ENCODE measurements around the gene PXDC1.

- TF ChIP-seq MAX (IDR thresholded peaks at IDR 0.05; ENCODE audit: low read depth, low read length) (no peak), CTCF (IDR thresholded peaks at IDR 0.05; ENCODE audit: low read depth, low read length) (no peak), POLR2A (IDR thresholded peaks at IDR 0.05; ENCODE audit: extremely low read depth, insufficient read length) (no peak), MYC (IDR thresholded peaks at IDR 0.05; ENCODE audit: low read depth, low read length) (no peak)
Observed at GRCh38 chr6:3719462-3720308, 31.8 kb downstream of the PXDC1 start.

All from NB4 (cell line).